ENCODE data around the gene CEP128.

DNA sequence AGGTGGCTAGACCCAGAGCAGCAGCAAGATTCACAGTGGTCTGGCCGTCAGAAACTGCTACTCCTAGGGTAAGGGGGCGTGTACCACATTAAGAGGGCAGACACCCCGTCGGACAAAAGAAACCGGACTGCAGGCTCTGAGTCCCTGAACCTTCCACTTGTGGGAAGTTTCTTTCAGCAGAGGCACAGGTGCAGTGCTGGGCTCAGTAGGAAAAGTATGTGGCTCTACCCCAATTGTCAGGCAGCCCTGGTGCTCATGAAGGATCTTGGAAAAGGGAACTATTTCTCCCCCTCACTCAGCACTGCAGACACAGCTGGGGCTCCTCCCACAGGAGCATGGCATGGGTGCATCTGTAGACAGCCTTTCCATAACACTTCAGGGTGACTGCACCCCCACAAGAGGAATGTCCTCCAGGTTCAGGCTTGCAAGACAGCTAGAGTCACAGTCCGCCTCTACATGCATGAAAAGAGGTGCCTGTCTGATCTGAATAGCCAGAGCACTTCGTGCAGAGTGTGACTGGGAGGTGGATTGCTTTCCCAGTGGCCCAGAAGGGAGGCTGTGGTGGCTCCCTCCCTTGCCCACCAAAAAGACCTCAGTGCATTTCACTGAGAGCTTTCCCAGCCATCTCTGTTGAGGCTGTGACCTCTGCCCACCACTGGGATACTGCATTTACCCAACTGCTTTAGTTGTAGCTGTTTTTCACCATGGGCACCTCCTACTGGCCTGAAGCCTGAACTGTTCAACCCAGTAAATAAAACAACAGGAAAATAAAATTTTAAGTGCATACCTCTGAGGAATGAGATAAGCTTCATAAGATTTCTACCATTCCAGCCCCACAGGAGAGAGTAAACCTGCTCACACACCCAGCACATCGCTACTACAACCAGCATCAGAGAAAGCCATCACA is 14.2 kb downstream of the CEP128 start:
- no peak for TF ChIP-seq POLR2A (IDR thresholded peaks at IDR 0.05)
- TF ChIP-seq, protein P1, sequence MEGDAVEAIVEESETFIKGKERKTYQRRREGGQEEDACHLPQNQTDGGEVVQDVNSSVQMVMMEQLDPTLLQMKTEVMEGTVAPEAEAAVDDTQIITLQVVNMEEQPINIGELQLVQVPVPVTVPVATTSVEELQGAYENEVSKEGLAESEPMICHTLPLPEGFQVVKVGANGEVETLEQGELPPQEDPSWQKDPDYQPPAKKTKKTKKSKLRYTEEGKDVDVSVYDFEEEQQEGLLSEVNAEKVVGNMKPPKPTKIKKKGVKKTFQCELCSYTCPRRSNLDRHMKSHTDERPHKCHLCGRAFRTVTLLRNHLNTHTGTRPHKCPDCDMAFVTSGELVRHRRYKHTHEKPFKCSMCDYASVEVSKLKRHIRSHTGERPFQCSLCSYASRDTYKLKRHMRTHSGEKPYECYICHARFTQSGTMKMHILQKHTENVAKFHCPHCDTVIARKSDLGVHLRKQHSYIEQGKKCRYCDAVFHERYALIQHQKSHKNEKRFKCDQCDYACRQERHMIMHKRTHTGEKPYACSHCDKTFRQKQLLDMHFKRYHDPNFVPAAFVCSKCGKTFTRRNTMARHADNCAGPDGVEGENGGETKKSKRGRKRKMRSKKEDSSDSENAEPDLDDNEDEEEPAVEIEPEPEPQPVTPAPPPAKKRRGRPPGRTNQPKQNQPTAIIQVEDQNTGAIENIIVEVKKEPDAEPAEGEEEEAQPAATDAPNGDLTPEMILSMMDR (IDR thresholded peaks at IDR 0.05) = no peak

All from uterus (tissue), 2 donors.